HG03521 (cell line): ENCODE results near the gene PLPP2.

Experiments used
- ATAC-seq: cut with Tn5 transposase; IDR thresholded peaks from one replicate; pipeline ENCODE4 v1.9.1; 2021; ENCODE audit warnings: mild to moderate bottlenecking, moderate library complexity; ENCODE audit not compliant: unreplicated experiment

Gene PLPP2

GRCh38 chr19:317710-318508 lies 26.7 kb upstream of the PLPP2 start:
- ATAC-seq = no peak

- no peak for ATAC-seq
Measured at GRCh38 chr19:315811-316210, 24.6 kb upstream of the PLPP2 start.

- no peak for ATAC-seq
Measured at GRCh38 chr19:313988-314815, 23.0 kb upstream of the PLPP2 start.

- ATAC-seq = no peak
Measured at GRCh38 chr19:313169-313987, 22.2 kb upstream of the PLPP2 start.

GRCh38 chr19:311813-312261 lies 20.6 kb upstream of the PLPP2 start:
- no peak for ATAC-seq

- ATAC-seq = no peak
Measured at GRCh38 chr19:310781-311496, 19.7 kb upstream of the PLPP2 start.

- ATAC-seq = no peak
Measured at GRCh38 chr19:310141-310651, 19.0 kb upstream of the PLPP2 start.

- ATAC-seq = no peak
Measured at GRCh38 chr19:309206-309565, 18.0 kb upstream of the PLPP2 start.

- ATAC-seq = no peak
Measured at GRCh38 chr19:308471-309205, 17.4 kb upstream of the PLPP2 start.

- no peak for ATAC-seq
Measured at GRCh38 chr19:307793-308420, 16.7 kb upstream of the PLPP2 start.

GRCh38 chr19:307111-307531 lies 15.9 kb upstream of the PLPP2 start:
- no peak for ATAC-seq

GRCh38 chr19:306151-306900 lies 15.1 kb upstream of the PLPP2 start:
- ATAC-seq = no peak

- no peak for ATAC-seq
Measured at GRCh38 chr19:305240-306150, 14.3 kb upstream of the PLPP2 start.

GRCh38 chr19:296476-297225 lies 5.4 kb upstream of the PLPP2 start:
- ATAC-seq = no peak

- no peak for ATAC-seq
Measured at GRCh38 chr19:295687-296370, 4.6 kb upstream of the PLPP2 start.
